Gastrocnemius medialis (tissue), 4 donors: ENCODE results near the gene EPM2A.

Source experiments
- POLR2A ChIP-seq, 2 donors: fragments of 450-650 bp; IDR thresholded peaks; one replicate each; pipeline ENCODE4 v1.6.1; 2017; ENCODE audit warnings: antibody characterized with exemption in 2 of 2, mild to moderate bottlenecking in 2 of 2, moderate library complexity in 2 of 2
- TF ChIP-seq, protein P1 (sequence below), 5 experiments: fragments of 450-650 bp in 3 of 5; fragments of 200-600 bp in 2 of 5; sonication (generic) in 2 of 5; IDR thresholded peaks in 4 of 5; conservative IDR thresholded peaks in 1 of 5; 1 replicate in 4 of 5; 2 replicates in 1 of 5; pipeline ENCODE4 v1.5.1; 2016 to 2019; ENCODE audit warnings: antibody characterized with exemption in 5 of 5, mild to moderate bottlenecking in 3 of 5, moderate library complexity in 3 of 5

DNA sequence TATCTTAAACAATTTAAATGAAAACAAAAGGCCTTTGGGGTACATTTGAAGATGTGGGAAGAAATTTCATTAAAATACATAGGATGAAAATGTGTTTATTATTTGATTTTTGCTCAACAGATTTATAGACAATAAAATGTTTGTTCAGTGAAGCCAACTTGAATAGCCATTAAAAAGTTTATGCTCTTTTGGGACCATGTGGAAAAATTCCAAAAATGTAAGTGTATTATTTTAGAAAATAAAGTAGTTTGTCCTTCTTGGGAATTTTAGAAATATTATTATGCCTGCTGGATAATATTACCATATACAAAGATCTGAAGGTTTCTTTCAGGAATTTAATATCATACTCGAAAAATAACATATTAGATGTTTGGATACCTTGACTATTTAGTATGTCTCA is 131.3 kb downstream of the EPM2A start:
- TF ChIP-seq, protein P1, sequence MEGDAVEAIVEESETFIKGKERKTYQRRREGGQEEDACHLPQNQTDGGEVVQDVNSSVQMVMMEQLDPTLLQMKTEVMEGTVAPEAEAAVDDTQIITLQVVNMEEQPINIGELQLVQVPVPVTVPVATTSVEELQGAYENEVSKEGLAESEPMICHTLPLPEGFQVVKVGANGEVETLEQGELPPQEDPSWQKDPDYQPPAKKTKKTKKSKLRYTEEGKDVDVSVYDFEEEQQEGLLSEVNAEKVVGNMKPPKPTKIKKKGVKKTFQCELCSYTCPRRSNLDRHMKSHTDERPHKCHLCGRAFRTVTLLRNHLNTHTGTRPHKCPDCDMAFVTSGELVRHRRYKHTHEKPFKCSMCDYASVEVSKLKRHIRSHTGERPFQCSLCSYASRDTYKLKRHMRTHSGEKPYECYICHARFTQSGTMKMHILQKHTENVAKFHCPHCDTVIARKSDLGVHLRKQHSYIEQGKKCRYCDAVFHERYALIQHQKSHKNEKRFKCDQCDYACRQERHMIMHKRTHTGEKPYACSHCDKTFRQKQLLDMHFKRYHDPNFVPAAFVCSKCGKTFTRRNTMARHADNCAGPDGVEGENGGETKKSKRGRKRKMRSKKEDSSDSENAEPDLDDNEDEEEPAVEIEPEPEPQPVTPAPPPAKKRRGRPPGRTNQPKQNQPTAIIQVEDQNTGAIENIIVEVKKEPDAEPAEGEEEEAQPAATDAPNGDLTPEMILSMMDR (IDR thresholded peaks at IDR 0.05 in 4 of 5, conservative IDR thresholded peaks at IDR 0.05 in 1 of 5): no peak
- TF ChIP-seq POLR2A (IDR thresholded peaks at IDR 0.05): no peak
